Esophagus squamous epithelium (tissue), 4 donors: ENCODE measurements around the gene CSF1R.

Experiments
- POLR2A ChIP-seq, 4 donors: fragments of 450-650 bp; IDR thresholded peaks; one replicate each; pipeline ENCODE4 v1.6.1; 2017; ENCODE audit warnings: antibody characterized with exemption in 4 of 4, mild to moderate bottlenecking in 4 of 4, moderate library complexity in 3 of 4
- TF ChIP-seq, protein P1 (sequence below), 6 experiments: fragments of 450-650 bp in 4 of 6; fragments of 200-600 bp in 2 of 6; sonication (generic) in 2 of 6; IDR thresholded peaks; one replicate each; pipeline ENCODE4 v1.5.1; 2016 to 2019; ENCODE audit warnings: antibody characterized with exemption in 6 of 6, mild to moderate bottlenecking in 4 of 6, moderate library complexity in 4 of 6

DNA sequence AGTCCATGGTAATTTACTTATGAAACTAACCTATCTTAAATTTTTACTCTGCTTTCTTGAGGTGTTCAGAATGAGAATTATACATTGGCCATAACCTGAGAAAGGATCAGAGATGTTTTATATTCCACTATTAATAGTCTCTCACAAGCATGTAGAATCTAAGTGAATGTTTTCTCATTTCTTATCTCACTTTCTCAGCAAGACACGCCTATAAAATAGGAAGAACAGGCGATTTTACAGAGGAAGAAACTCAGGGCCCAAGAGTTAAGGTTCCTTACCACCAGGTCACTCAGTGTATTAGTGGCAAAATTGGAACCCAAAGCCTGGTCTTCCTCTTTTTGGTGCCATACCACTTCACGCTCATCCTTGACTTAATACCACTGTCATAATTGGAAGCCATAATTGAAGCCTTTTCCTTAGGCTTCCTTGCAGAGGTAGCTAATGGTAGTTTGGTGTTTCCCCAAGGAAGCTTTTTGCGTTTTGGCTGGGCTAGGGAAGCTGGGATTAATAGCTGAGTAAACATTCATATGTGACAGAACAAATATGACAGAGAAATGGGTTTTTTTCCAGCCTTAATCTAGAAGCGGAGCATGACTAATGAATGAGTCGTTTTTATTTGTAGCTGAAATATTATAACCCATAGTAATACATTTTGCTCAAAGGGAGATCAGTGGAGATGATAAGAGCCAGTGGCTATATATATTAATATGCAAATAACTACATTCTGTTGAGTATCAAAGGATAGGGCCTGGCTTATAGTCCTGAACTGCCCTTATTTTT is 68.9 kb downstream of the CSF1R start:
- TF ChIP-seq, protein P1, sequence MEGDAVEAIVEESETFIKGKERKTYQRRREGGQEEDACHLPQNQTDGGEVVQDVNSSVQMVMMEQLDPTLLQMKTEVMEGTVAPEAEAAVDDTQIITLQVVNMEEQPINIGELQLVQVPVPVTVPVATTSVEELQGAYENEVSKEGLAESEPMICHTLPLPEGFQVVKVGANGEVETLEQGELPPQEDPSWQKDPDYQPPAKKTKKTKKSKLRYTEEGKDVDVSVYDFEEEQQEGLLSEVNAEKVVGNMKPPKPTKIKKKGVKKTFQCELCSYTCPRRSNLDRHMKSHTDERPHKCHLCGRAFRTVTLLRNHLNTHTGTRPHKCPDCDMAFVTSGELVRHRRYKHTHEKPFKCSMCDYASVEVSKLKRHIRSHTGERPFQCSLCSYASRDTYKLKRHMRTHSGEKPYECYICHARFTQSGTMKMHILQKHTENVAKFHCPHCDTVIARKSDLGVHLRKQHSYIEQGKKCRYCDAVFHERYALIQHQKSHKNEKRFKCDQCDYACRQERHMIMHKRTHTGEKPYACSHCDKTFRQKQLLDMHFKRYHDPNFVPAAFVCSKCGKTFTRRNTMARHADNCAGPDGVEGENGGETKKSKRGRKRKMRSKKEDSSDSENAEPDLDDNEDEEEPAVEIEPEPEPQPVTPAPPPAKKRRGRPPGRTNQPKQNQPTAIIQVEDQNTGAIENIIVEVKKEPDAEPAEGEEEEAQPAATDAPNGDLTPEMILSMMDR (IDR thresholded peaks at IDR 0.05): no peak
- TF ChIP-seq POLR2A (IDR thresholded peaks at IDR 0.05): no peak
